Measurements from ENCODE around the gene QKI. TPM values are rescaled to one million over a fixed set of nuclear protein-coding genes. Genes with fewer than 3 reads are reported as not detected.
A peak's percentile ranks its signal among the peaks of the same experiment; 100 is the strongest.

Gene QKI
- total RNA-seq, 1 donor from 2014 or later, result 95.0 TPM

GRCh38 chr6:163412801-163413344 is 1.6 kb upstream of the QKI start:
- TF ChIP-seq CTCF (conservative IDR thresholded peaks at IDR 0.05; ENCODE audit: low read depth, low read length), result no peak
- no peak for DNase-seq (ENCODE audit: low read depth)
- H3K4me3 ChIP-seq (ENCODE audit: low read depth, low read length), result peak overlapping the region; percentile 71

DNA sequence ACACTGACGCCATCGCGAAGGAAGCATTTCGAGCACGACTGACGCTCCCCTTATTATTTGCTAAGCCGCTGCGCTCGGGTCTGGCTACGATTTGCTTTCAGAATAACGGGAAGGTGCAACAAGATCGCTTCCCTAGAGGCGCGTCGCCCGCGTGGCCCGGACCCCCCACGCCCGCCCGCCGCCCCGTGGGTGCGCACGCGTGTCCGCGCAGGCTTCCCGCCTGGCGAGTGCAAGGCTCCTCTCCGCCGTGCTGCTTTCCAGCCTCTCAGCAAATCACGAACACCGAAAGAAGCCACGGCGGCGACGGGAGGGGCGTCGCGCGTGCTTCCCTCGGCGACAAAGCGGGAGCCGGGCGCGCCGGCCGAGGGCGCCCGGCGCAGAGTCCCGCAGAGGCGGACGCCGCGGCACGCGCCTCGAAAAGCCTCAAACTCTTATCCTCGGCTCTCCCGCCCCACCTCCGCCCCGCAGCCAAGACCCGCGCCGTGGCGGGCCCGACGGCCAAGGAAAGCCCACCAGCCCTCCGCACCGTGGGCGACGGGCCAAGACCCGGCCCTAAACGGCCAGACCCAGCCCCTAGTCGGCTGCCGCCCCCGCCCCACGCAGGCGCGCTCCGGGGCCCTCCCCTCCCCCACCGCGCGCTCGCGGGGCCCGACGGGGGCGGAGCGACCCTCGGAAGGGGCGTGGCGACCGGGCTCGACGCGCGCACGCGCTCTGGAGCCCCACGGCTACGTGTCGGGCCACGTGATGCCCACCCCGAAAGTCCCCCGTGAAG is 987 bp upstream of the QKI start:
- no peak for TF ChIP-seq CTCF (conservative IDR thresholded peaks at IDR 0.05; ENCODE audit: low read depth, low read length)
- DNase-seq (ENCODE audit: low read depth), result no peak
- peak overlapping the region; percentile 71 for H3K4me3 ChIP-seq (ENCODE audit: low read depth, low read length)

DNA sequence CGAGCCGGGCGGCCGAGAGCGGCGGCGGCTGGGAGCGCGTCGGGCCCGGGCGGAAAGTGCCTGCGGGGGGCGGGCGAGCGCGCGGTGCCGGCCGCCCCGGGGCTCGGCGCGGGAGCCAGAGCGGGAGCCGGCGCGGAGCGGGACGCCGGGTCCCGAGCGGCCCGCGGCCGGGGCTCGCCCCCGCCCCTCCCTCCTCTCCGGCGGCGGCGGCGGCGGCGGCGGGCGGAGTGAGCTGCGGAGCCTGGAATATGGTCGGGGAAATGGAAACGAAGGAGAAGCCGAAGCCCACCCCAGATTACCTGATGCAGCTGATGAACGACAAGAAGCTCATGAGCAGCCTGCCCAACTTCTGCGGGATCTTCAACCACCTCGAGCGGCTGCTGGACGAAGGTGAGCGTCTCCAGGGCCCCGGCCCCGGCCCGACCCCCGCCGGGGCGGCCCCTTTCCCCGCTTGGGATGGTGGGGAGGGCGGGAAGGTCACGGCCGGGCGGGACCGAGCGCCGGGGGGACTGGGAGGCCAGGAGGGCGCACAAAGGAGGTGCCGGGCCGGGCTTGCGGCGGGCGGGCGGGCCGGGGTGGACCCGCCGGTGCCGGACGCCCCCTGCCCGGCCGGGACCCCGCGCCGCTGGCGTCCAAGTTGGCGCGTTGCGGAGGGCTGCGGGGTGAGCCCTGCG is 565 bp downstream of the QKI start:
- peak overlapping the region; percentile 86 for H3K4me3 ChIP-seq (ENCODE audit: low read depth, low read length)
- no peak for DNase-seq (ENCODE audit: low read depth)
- no peak for TF ChIP-seq CTCF (conservative IDR thresholded peaks at IDR 0.05; ENCODE audit: low read depth, low read length)

DNA sequence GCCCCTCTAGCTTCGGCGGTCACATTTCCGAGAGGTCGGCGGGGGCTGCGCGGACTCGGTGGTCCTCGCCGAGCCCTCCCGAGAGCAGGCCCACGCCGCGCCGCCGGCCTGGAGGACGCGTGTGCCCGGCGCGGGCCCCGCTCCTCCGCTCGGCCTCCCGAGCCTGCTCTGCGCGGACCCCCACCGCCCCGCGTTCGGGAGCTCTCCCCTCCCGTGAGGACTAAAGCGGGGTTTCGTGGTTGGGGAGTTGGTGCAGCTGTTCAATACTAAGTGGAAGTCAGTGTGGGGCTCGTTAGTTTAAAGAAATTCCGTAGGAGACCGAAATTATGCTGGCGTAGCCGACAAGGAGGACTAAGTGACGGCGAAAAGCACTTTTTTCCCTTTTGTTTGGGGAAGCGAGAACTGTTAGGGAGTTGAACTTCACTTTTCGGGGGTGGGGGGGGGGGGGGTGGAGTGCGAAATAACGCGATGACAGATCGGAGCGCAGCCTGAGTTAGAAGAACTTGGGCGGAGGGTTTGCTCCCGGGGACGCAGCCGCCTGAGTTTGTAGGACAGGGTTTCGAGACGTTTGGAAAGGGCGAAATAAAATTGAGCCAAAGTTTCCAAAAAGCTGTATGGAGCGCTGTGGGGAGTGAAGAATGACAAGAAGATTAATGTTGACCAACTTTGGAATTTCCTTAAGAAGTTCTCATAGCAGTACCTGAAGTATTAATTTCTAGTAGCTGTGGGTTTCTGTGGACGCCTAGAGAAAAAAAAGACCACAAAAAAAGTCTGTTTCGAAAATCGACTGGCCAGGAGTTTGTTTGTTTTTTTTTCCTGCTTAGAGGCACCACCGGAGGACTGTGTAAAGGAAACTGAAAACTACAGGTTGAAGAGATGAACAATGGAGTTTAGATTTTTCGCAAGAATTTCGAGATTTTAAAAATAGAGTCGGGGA is 1.4 kb downstream of the QKI start:
- H3K4me3 ChIP-seq (ENCODE audit: low read depth, low read length), result peak overlapping the region; percentile 86
- TF ChIP-seq CTCF (conservative IDR thresholded peaks at IDR 0.05; ENCODE audit: low read depth, low read length), result no peak
- no peak for DNase-seq (ENCODE audit: low read depth)

DNA sequence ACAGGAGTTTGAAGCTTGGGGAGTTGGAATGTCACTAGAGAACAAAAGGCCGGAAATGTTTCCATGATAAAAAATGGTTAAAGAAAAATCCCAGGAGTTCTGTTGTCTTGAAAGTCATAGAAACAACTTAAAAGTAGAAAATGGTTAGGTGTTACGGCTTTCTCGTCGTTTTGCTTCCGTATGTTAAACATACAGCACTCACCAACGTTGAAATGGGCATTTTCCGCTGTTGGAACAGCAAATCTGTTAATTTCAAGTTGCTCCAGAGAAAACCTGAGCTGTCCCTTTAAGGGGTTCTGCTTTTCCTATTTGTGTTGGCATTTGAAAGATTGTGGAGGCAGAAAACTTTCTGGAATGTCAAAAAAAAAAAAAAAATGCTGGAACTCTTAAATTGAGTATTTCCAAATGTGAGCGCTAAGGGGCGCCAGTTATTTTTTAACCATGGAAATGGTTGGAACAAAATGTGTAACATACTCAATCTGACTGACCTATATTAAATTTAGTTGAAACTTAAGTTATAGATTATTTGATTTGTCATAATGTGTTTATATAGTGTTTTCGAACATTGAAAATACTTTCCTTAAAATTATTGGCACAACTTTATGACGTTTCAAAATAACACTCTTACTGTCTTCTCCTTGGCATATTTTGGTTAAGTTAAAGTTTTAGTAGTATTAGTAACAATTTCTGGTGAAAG is 2.2 kb downstream of the QKI start:
- peak; percentile 63 for TF ChIP-seq CTCF (conservative IDR thresholded peaks at IDR 0.05; ENCODE audit: low read depth, low read length)
- no peak for DNase-seq (ENCODE audit: low read depth)
- peak overlapping the region; percentile 86 for H3K4me3 ChIP-seq (ENCODE audit: low read depth, low read length)

- no peak for DNase-seq (ENCODE audit: low read depth)
- TF ChIP-seq CTCF (conservative IDR thresholded peaks at IDR 0.05; ENCODE audit: low read depth, low read length), result no peak
- peak overlapping the region; percentile 86 for H3K4me3 ChIP-seq (ENCODE audit: low read depth, low read length)
Measured at GRCh38 chr6:163417595-163417994, 3.1 kb downstream of the QKI start.
